SK-N-SH treated with all-trans-retinoic acid at 6 μM for 48 hours (cell line): ENCODE measurements around the gene POLD2.

Experiments used
- ATAC-seq: fragments of 200-7000 bp; cut with Tn5 transposase; 3 replicates; pipeline ENCODE4 v1.9.1; 2020; ENCODE audit warnings: mild to moderate bottlenecking, moderate library complexity
- ARNTL ChIP-seq: fragments of 450-650 bp; formaldehyde crosslinking; IDR thresholded peaks from 2 replicates; pipeline ENCODE4 v1.5.0; 2020; ENCODE audit warnings: low read depth, mild to moderate bottlenecking, moderate library complexity, borderline replicate concordance
- BACH2 ChIP-seq: fragments of 250-450 bp; sonication (Bioruptor Pico); IDR thresholded peaks from 2 replicates; pipeline ENCODE4 v1.9.0; 2021; ENCODE audit warnings: mild to moderate bottlenecking, borderline replicate concordance
- CSRNP3 ChIP-seq: fragments of 250-450 bp; sonication (Bioruptor Pico); IDR thresholded peaks from 2 replicates; pipeline ENCODE4 v1.5.1; 2021; ENCODE audit warnings: mild to moderate bottlenecking, moderate library complexity
- GLIS3 ChIP-seq: fragments of 250-450 bp; sonication (Bioruptor Pico); IDR thresholded peaks from 2 replicates; pipeline ENCODE4 v1.5.0; 2020; ENCODE audit warnings: mild to moderate bottlenecking, moderate library complexity
- ISL1 ChIP-seq: fragments of 250-450 bp; sonication (Bioruptor Pico); IDR thresholded peaks from 2 replicates; pipeline ENCODE4 v2.1.2; 2022; ENCODE audit warnings: mild to moderate bottlenecking, moderate library complexity
- OSR1 ChIP-seq: fragments of 250-450 bp; sonication (Bioruptor Pico); IDR thresholded peaks from 2 replicates; pipeline ENCODE4 v1.8.0; 2022; ENCODE audit warnings: moderate library complexity, mild to moderate bottlenecking, inconsistent platforms
- PATZ1 ChIP-seq: fragments of 250-450 bp; sonication (Bioruptor Pico); IDR thresholded peaks from 2 replicates; pipeline ENCODE4 v1.8.0; 2020; ENCODE audit warnings: mild to moderate bottlenecking, moderate library complexity, borderline replicate concordance
- PPARA ChIP-seq: fragments of 250-450 bp; sonication (Bioruptor Pico); IDR thresholded peaks from 2 replicates; pipeline ENCODE4 v1.5.0; 2020; ENCODE audit warnings: mild to moderate bottlenecking, borderline replicate concordance
- RARB ChIP-seq: fragments of 250-450 bp; sonication (Bioruptor Pico); IDR thresholded peaks from 2 replicates; pipeline ENCODE4 v1.8.0; 2021; ENCODE audit warnings: mild to moderate bottlenecking, moderate library complexity
- TCF4 ChIP-seq: fragments of 250-450 bp; sonication (Bioruptor Pico); IDR thresholded peaks from 2 replicates; pipeline ENCODE4 v1.8.0; 2021; ENCODE audit warnings: mild to moderate bottlenecking, moderate library complexity, borderline replicate concordance
- TOX ChIP-seq: fragments of 250-450 bp; sonication (Bioruptor Pico); IDR thresholded peaks from 2 replicates; pipeline ENCODE4 v1.8.0; 2021; ENCODE audit warnings: mild to moderate bottlenecking, moderate library complexity, borderline replicate concordance
- ZC3H10 ChIP-seq: fragments of 250-450 bp; sonication (Bioruptor Pico); IDR thresholded peaks from 2 replicates; pipeline ENCODE4 v1.5.1; 2021; ENCODE audit warnings: mild to moderate bottlenecking, moderate library complexity
- ZFP3 ChIP-seq: fragments of 250-450 bp; sonication (Bioruptor Pico); IDR thresholded peaks from 2 replicates; pipeline ENCODE4 v1.5.0; 2020; ENCODE audit warnings: mild to moderate bottlenecking, moderate library complexity
- ZFP30 ChIP-seq: fragments of 450-650 bp; formaldehyde crosslinking; IDR thresholded peaks from 2 replicates; pipeline ENCODE4 v1.5.0; 2022; ENCODE audit warnings: mild to moderate bottlenecking, moderate library complexity
- ZNF565 ChIP-seq: fragments of 450-650 bp; formaldehyde crosslinking; conservative IDR thresholded peaks from 2 replicates; pipeline ENCODE4 v1.5.0; 2020; ENCODE audit warnings: low read depth, mild to moderate bottlenecking, moderate library complexity
- ZNF70 ChIP-seq: fragments of 450-650 bp; formaldehyde crosslinking; IDR thresholded peaks from 2 replicates; pipeline ENCODE4 v1.5.0; 2020; ENCODE audit warnings: mild to moderate bottlenecking, moderate library complexity
- ZNF8 ChIP-seq: fragments of 450-650 bp; formaldehyde crosslinking; IDR thresholded peaks from 2 replicates; pipeline ENCODE4 v1.5.0; 2020; ENCODE audit warnings: mild to moderate bottlenecking, moderate library complexity
- TF ChIP-seq, protein P1 (sequence below): fragments of 250-450 bp; sonication (Bioruptor Pico); IDR thresholded peaks from 2 replicates; pipeline ENCODE4 v1.5.0; 2020; ENCODE audit warnings: mild to moderate bottlenecking, moderate library complexity
- TF ChIP-seq, protein P2 (sequence below): fragments of 250-450 bp; sonication (Bioruptor Pico); IDR thresholded peaks from 2 replicates; pipeline ENCODE4 v1.5.1; 2020; ENCODE audit warnings: low read depth, mild to moderate bottlenecking, moderate library complexity
- TF ChIP-seq, protein P3 (sequence below): fragments of 250-450 bp; sonication (Bioruptor Pico); IDR thresholded peaks from 2 replicates; pipeline ENCODE4 v1.8.0; 2021; ENCODE audit warnings: low read depth, mild to moderate bottlenecking, moderate library complexity, borderline replicate concordance

POLD2 gene

GRCh38 chr7:44108768-44109750 lies 14.3 kb downstream of the POLD2 start:
- TF ChIP-seq ISL1 (CRISPR knock-in tag) (no peak), ZNF70 (no peak), OSR1 (CRISPR knock-in tag) (no peak), ZFP30 (CRISPR knock-in tag) (no peak), BACH2 (CRISPR knock-in tag) (no peak), ZNF8 (CRISPR knock-in tag) (no peak), TCF4 (no peak), TOX (CRISPR knock-in tag) (no peak), ZFP3 (no peak), ZC3H10 (no peak)
- TF ChIP-seq, protein P1, sequence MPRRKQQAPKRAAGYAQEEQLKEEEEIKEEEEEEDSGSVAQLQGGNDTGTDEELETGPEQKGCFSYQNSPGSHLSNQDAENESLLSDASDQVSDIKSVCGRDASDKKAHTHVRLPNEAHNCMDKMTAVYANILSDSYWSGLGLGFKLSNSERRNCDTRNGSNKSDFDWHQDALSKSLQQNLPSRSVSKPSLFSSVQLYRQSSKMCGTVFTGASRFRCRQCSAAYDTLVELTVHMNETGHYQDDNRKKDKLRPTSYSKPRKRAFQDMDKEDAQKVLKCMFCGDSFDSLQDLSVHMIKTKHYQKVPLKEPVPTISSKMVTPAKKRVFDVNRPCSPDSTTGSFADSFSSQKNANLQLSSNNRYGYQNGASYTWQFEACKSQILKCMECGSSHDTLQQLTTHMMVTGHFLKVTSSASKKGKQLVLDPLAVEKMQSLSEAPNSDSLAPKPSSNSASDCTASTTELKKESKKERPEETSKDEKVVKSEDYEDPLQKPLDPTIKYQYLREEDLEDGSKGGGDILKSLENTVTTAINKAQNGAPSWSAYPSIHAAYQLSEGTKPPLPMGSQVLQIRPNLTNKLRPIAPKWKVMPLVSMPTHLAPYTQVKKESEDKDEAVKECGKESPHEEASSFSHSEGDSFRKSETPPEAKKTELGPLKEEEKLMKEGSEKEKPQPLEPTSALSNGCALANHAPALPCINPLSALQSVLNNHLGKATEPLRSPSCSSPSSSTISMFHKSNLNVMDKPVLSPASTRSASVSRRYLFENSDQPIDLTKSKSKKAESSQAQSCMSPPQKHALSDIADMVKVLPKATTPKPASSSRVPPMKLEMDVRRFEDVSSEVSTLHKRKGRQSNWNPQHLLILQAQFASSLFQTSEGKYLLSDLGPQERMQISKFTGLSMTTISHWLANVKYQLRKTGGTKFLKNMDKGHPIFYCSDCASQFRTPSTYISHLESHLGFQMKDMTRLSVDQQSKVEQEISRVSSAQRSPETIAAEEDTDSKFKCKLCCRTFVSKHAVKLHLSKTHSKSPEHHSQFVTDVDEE (CRISPR knock-in tag): no peak
- TF ChIP-seq, protein P2, sequence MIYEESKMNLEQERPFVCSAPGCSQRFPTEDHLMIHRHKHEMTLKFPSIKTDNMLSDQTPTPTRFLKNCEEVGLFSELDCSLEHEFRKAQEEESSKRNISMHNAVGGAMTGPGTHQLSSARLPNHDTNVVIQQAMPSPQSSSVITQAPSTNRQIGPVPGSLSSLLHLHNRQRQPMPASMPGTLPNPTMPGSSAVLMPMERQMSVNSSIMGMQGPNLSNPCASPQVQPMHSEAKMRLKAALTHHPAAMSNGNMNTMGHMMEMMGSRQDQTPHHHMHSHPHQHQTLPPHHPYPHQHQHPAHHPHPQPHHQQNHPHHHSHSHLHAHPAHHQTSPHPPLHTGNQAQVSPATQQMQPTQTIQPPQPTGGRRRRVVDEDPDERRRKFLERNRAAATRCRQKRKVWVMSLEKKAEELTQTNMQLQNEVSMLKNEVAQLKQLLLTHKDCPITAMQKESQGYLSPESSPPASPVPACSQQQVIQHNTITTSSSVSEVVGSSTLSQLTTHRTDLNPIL (CRISPR knock-in tag): no peak
- TF ChIP-seq, protein P3, sequence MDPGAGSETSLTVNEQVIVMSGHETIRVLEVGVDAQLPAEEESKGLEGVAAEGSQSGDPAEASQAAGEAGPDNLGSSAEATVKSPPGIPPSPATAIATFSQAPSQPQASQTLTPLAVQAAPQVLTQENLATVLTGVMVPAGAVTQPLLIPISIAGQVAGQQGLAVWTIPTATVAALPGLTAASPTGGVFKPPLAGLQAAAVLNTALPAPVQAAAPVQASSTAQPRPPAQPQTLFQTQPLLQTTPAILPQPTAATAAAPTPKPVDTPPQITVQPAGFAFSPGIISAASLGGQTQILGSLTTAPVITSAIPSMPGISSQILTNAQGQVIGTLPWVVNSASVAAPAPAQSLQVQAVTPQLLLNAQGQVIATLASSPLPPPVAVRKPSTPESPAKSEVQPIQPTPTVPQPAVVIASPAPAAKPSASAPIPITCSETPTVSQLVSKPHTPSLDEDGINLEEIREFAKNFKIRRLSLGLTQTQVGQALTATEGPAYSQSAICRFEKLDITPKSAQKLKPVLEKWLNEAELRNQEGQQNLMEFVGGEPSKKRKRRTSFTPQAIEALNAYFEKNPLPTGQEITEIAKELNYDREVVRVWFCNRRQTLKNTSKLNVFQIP (CRISPR knock-in tag): no peak
- ATAC-seq: no peak

GRCh38 chr7:44107961-44108767 lies 15.2 kb downstream of the POLD2 start:
- TF ChIP-seq PPARA (no peak), ZNF8 (CRISPR knock-in tag) (no peak), CSRNP3 (CRISPR knock-in tag) (no peak), GLIS3 (no peak), TCF4 (no peak), ARNTL (CRISPR knock-in tag) (no peak), RARB (no peak), ZNF70 (no peak), BACH2 (CRISPR knock-in tag) (no peak), ZFP3 (no peak), ZC3H10 (no peak), PATZ1 (CRISPR knock-in tag) (no peak), ZNF565 (CRISPR knock-in tag) (no peak), ISL1 (CRISPR knock-in tag) (no peak), ZFP30 (CRISPR knock-in tag) (no peak)
- TF ChIP-seq, protein P2 (CRISPR knock-in tag): no peak
- TF ChIP-seq, protein P3 (CRISPR knock-in tag): no peak
- no peak for ATAC-seq
